HS-5 (cell line): ENCODE measurements around the gene CDH20.

Source experiments
- DNase-seq: peaks from one replicate; pipeline ENCODE4 v3.0.0-alpha.2; 2012; ENCODE audit warnings: low read depth

CDH20 gene

DNA sequence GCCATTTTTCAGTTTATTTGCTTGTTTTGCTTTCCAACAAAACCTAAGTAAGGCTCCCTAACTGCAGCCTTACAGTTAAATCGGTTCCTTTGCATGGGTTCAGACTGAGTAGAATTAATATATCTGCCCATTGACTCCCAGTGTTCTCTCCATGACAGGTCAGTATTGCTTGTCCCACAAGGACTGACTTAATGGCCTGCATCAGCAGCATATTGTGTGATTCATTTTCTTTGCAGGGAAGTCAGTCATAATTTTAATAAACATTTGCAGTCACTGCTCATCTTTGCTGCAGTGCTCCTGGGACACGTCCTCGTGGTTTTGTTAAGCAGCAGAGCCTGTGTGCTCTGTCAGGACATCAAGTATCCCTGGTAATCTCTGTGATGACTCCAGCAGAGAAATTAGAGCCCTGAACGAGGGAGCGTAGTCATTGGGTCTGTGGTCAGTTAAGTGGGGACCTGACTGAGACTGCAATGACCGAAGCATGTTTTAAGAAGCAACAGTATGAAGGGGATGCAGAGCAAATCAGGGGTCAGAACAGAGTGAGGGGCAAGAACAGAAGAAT lies 93.3 kb downstream of the CDH20 start:
- DNase-seq = no peak

DNA sequence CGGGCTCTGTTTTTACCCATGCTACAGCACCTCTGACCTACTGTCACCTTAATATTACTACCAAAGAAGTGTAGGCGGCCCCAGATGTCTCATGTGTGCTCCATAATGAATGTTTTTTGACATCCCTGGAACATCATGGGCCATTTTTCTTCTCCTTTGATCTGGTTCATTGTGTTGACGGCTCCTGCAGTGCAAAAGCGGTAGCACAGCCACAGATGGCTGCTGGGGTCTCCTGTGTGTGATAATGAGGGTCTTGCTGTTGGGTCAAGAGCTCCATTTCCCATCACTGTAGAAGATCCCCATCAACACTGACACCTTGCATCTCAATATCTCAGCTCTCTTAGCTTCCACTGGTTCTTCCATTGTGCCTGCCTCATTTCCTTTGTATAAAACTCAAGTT lies 95.0 kb downstream of the CDH20 start:
- no peak for DNase-seq

DNA sequence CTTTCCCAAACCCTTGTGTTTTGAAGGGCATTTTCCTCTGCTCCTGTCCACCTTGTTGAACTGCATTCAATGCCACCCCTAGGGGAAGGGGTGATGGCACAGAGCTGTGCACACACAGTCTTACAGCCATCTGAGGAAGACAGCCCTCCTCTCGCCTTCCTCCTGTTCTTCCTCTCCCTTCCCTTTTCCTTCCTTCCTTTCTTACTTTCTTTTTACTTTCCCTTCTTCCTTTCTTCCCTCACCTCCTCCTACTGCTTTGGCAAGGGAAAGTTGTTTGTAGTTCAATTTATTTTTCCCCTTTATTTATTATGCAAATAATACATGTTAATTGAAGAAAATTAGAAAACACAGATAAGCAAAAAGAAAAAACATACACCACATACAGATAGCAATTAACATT lies 99.4 kb downstream of the CDH20 start:
- no peak for DNase-seq

DNA sequence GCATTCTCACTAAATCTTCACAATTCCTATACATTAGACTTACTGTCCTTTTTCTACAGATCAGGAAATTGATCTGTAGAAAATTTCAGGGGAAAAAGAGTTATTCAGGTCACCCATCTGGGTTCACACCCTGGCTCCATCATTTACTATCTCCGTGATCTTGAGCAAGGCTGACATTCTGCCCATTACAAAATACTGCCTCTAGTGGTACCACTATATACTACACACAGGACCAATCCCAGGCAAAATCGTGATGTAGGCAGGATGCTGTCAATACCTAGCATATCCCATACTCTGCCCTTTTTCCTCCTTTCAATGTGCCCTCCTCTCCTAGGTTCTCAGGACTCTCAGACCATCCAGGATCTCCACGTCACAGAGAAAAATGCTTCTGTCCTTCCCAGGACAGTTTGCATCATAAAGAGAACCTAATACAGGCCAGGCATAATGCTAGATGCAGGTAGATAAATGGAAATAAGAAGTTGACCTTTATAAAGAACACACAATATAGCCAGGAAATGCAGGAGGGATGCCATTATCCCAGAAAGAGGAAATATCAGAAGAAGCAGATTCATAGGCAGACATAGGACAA lies 101.9 kb downstream of the CDH20 start:
- no peak for DNase-seq

DNA sequence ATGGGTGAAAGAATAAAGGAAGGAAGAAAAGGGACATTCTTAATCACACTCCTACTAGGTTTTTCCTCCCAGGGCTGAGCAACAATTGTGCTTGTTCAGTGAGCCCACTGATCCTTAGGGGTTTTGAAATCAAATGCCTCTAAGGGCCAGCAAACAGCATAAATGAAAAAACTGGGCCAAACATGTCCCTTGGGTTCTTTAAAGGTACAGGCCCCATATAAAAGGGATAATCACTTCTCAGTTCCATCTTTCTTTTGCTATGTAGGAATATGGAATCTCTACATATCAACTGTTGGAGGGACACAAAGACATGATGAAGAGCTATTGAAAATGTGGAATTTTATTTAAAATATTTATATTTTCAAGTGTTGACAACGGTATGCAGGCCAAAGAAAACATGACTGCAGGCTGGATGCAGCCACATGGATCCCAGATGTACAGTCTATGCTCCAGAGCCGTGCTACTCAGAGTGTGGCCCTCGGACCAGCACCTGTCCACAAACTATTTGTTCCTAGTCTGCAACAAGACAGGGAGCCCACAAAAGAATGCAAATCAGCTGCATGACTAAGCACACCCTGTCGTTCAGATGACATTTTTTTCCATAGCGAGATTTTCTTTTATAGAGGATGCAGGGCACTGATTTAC lies 110.0 kb downstream of the CDH20 start:
- no peak for DNase-seq

DNA sequence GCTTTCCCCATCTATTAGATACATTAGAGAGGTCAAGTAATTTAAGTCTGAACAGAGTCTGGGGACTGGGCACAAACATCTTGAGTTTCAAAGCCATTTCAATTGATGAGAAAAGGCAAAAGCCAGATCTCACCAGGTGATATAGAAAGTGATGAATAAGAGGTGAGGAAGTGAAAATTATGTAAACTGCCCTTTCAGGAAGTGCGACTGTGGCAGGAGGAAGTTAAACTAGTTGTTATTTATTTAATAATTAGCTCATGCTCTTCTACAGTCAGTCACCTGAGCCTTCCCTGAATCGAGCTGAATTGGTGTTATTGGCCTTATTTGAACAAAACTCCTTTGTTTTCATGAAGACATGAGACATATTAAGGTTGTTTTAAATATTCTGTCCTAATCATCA lies 115.1 kb downstream of the CDH20 start:
- DNase-seq = no peak

DNA sequence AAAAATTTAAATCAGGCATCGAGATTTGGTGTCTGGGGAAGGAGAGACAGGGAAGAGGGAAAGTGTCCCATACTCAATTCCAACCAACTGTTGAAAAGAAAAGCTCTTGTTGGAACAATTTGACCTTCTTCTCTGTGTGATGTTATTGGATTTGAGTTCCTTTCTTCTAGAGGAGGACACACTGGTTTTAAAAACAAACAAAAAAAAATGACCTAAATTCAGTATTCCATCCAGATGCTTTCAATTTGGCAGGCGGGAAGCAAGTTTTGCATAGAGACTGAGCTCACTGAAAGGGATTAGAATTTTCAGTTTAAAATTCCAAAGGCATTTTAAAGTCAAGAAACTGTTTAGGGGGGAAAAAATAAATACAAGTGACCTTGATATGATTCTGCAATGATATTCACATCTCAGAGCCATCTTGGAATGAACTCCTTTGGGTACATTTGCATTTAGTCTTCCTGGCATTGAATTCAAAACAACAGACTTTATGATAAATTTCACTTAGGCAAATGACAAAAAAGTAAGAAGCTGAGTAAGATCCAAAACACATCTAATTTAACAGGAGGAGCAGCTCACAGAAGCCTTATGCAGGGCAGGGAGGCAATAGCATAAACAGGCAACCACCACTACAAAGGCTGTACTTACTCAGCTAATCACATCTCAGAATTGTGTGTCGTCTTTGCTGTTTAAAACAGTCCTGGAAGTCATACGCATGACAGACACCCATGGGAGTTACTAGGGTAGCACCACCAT lies 126.8 kb downstream of the CDH20 start:
- DNase-seq = no peak

DNA sequence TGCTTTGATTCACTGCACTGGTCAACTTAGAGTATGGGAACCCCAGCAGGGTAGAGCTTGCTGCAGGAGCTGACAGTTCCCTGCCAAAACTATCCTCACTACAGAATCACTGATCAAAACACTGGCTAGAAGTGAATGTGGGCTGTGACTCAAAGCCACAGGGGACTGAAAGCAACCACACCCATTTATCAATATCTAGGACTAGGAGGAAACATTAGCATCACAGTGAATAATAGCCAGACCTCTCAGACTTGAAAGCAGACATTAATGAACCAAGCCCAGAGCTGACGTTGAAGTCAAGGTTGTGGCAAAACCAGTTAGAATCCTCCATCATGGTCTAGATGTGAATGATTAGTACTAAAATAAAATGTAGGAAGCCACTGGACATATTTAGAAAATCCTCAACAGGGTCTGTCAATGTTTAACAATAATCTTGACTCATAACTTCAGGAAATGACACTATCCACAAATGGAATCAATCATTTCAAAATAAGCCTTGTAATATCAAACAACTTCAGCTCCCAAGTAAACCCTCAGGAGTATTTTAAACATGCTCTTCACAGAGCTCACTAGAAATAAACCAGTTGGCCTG lies 131.4 kb downstream of the CDH20 start:
- DNase-seq = peak; percentile 9

DNA sequence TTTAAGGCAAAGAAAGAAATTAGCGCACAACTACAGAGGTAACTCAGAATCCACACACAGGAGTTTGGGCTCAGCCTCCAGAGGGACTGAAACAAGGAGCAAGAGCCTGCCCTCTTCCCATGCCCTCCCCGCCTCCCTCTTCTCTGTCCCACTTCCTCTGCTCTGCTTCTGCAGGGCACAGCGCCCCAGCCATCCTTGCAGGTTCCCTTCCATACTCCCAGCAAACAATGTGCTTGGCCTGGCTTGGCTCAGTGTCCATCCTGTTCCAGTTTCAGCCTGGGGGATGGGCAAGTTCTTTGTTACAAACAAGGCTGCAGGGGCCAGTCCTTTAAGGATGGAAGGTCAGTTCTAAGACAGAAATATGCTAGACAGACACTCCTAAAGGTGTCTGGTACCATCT lies 133.5 kb downstream of the CDH20 start:
- no peak for DNase-seq

DNA sequence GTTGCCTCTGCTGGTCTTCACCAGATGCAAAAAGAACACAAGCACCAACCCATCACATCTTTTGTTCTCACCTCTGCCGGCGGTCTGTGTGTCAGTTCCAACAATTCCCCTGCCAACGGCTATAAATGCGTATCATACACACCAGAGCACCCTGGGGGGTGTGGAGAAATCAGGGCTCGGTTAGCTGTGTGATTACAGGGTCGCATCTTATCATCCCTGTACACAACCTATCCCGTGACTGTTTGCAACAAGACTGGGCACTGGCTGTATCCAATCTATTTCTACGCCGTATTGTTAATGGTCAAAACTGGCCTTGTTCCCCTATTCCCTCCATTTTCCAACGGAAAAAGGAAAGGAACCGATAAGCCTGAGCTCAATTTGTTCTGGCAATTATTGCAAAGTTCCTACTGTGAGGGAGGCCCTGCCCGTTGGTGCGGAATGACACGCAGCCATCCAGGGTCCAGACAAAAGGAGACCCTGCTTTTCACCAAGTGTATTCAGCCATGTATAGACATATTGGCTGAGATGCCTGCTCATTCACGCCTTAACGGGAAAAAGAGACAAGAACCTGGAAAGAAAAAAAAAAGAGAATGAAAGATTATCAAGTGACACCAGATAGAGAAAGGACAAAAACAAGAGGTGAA lies 136.9 kb downstream of the CDH20 start:
- no peak for DNase-seq

DNA sequence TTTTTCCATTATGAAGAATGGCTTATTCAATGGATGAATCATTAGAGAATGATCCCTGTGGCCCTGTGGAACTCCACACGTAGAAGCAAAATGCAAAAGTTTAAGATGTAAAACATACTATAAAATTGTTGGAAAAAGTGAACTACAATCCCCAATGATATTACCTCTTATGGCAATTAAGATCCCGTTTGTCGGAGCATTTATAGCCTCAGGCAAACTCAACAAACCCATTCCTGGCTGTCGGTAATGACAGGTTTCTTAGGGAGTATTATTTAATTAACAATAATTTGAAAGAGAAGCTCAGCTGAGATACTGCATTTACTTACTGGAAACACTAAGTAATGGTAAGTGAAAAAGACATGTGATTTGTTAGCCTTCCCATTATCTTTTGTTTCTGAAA lies 138.3 kb downstream of the CDH20 start:
- no peak for DNase-seq

DNA sequence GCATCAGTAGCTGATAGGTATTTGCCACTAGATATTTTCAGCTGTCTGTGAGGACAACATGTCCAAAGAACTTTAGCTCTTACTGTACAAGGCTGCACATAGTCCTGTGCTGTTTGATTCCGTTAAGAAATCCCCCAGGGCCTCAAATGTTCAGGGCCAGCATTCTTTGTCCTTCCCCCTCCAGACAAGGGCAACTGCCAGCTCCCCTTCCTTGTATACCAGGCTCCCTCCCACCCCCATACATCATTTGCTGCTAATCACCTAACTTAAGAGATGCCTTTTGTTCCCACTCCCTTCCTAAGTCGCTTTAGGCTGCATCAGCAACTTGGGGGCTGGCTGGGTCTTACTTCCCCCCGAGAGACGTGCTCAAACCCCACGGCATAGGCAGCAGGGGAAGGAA lies 138.7 kb downstream of the CDH20 start:
- DNase-seq = no peak

DNA sequence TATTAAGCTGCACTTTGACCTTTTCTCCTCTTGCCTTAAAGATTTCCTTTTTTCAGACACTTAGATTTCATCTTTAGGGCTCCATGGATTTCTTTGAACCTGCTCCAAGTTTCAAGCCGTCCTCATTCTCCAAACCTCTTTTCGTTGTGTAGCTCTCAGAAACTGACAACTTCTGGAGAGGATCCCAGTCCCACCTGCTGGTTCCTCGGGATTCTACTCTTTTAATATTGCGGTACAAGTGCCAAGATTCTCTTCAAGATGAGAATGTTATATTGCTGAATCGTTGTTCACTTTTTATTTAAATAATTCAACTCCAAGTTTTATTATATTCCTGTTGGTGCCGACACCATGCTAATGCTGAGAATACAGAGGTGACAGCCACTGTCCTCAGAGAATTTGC lies 141.1 kb downstream of the CDH20 start:
- DNase-seq = no peak

DNA sequence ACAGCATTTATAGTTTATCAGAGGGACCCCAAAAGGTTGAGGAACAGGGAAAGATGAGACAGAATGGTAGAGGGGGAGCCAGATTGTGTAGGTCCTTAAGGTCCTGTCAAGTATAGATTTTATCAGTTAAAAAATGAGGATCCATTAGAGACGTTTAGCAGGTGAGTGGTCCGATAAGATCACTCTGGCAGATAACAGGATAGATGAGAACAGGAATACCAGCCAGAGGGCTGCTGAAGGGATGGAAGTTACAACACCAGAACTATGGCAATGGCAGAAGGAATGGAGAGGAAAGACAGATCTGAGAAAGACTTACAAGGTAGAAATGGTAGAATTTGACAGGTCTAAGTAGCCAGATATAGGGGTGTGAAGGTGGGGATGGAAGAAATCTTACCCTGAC lies 141.7 kb downstream of the CDH20 start:
- no peak for DNase-seq

DNA sequence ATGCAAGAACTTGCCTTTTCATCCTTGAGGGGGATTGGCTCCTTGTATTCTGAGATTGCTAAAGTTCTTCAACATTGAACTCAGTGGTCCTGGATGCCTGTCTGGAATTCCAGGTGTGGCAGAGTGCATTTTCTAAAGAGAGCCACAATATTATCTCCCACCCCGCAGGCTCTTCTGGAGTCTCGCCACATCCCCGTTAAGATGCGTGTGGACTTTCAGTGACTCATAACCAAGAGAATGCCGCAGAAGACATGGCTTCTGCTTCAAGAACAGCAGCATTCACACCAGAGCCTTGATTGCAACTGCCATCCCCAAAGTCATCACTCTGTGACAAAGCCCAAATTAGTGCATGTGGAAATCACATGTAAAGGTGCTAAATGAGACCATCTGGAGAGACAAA lies 142.7 kb downstream of the CDH20 start:
- no peak for DNase-seq

DNA sequence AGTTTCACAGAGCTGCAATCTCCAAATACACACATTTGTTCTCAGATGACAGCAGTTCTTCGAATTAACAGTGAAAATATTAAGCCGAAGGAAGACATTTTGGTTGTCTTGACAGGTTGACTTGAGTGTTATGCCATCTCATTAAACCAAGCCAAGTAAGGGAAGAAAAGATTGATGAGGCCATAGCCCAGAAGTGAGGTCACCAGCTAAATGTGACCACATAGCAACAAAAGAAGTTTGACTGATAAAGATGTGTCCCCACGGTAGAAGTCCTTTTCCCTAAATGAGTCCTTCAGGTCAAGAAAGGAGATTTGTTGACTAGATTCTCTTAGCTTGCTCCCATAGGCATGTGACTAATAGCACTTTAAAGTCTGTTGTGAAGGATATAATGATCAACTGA lies 156.1 kb downstream of the CDH20 start:
- no peak for DNase-seq

DNA sequence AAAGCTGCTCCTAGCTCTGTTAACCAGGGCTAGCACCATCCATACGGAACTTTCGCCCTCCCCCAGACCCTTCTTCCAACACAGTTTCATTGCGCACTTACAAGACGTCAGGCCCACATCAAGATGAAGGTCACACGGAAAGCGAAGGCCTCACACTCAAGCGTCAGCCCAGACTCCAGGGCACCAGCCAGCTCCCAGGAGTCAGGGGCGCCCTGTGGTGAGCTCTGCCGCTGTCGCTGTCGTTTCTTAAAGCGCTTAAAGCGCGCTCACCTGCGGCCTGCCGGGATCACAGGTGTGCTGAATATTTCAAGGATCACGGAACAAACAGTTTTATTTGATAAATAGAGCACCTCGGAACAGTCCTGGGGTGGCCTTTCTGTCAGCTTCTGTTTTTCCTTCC lies 163.1 kb downstream of the CDH20 start:
- no peak for DNase-seq

DNA sequence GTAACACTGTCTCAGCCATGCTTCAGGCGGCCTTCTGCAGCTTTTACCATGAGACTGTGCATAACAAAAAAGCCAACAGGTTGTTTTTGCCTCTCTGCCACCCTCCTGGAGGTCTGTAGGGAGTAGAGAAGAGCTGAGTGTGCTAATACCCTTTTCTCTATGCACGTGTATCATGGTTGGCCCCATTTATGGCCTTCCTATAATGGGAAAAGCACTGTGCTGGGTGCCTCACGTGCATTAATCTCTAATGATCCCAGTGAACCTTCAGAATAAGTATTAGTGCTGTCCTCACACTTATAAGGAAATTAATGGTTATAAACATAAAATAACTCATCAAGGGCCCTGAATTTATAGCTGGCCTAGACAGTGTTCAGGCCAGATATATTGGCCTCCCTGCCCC lies 164.2 kb downstream of the CDH20 start:
- no peak for DNase-seq

DNA sequence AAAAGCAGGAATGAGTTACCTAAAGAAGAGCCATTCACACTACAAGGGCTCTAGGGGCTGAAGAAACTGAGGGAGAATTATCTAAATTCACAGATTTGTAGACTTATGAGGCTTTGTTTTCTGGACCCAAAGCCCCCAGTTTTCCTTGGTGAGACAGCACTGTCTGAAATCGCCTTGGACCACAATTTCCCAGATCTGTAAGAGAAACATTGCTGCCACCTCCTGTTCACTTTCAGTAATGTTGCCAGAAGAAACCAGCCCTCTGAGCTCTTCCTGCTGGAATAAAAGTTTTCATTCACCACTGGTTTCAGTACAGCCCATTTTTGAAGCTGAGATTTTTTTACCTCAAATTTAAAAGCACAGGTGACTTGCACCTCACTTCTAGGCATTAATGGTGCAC lies 169.2 kb downstream of the CDH20 start:
- peak; percentile 4 for DNase-seq

DNA sequence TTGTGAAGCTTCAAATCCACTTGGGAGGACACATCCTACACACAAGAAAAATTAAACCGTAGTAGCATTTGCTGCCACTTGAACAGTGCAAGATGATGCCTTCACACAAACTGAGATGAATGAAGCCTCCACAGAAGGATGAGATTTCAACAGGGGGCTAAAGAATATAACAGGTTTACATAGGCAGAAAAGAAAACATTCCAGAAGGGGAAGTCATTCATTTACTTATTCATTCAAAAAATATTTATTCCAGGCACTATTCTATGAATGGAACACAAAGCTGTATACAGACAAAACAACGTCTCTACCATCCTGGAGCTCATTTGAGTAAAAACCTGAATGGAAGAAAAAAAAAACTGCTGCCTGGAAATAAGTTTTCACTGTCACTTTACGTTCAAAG lies 170.5 kb downstream of the CDH20 start:
- DNase-seq = no peak

DNA sequence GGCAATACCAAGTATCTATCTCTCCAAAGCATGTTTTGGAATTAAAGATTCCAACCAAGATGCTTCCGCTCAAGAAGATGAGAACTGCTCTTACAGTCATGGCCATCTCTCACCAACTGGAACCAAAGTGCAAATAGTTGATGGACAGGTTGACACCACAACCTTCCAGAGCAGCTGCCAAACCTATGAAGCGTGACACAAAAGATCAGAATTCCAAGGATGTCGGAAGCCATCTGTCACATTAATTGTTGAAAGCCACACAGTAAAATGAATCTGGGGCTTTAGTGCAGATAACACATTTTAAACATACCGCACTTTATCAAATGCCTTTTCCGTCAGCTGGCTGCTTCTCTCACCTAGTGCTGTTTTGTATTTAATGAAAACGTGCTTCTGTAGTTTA lies 195.7 kb downstream of the CDH20 start:
- no peak for DNase-seq

DNA sequence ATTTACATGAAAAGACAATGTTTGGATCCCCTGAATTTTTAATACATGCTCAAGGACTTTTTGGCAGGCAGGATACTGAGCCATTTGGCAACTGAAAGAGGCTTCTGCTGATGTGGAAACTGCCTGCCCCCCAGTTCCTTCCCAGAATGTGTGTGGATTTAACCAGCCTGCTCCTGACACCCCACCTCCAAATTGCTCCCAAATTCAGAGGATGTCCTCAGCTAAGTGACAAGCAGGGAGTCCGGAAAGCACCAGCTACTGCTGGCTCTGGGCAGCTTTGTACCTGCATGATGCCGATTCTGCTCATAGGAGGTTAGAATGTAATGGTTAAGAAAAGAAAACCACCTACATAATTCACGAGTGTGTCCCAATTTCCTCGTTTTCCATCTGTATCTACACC lies 197.5 kb downstream of the CDH20 start:
- DNase-seq = no peak

DNA sequence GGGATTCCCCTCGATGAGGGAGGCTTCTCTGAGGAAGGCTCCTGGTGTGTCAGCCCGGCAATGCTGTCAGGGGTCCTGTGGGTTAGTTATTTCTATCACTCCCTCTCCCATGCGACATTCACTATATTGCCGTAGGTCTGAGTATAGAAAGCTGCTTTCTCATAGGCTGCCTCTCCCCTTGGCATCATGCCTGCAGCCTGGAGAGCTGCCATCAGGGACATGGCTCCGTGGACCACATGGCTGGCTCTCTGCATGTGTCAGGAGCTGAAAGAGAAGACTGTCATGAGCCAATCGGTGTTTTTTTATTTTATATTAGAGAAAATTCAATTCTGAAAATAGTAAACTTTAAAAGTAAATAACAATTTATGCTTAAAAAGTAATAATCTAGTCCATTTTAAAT lies 198.0 kb downstream of the CDH20 start:
- DNase-seq = no peak
